Measurements from ENCODE around the gene UMODL1.

The UMODL1 gene

DNA sequence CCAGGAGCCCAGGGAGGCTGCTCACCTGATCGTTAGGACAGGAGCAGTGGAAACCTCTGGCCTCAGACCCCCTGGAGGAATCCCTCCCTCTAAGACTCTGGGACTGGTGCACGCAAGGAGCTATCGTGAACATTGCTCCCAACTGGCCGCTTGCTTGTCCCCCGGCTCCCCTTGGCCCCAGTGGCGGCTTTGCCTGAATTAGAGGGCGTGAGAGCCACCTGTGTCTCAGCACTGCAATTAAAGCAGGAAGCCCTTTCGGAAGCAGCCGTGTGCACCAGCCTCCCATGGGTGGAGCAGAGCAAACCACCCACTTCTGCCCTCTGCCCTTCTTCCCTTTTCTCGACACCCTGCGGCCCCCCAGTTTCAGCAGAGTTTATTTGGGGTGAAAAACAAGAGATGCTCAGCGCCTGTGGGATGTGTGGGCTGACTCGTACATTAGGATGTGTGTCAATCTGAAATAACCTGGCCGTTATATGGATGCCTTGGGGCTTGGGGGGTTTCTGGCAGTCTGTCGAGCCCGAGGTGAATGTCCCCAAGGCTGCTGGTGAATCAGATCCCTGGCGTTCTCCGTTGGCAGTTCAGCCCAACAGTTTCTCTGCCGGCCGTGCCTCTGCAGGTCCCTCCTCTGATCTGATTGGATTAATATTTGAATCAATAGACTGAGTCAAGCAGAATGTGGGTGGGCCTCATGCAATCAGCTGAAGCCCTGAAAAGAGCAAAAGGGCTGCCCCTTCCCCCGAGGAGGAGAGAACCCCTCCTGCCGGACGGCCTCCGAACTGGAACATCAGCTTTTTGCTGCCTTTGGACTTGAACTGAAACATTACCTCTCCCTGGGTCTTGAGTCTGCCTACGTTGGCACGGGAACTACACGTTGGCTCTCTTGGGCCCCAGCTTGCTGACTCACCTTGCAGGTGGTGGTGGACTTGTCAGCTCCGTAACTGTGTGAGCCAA lies 7.3 kb upstream of the UMODL1 start:
- no peak overlapping the region for H3K4me3 ChIP-seq (replicated peaks; ENCODE audit: low read depth, low read length)

GRCh38 chr21:42066521-42066920 lies 4.6 kb upstream of the UMODL1 start:
- no peak overlapping the region for H3K4me3 ChIP-seq (replicated peaks; ENCODE audit: low read depth, low read length)
- DNase-seq (ENCODE audit: low read depth) = no peak
- TF ChIP-seq CTCF (IDR thresholded peaks at IDR 0.05; ENCODE audit: low read length, missing control alignments) = no peak

More for the DNA sequence above, 7.3 kb upstream of the UMODL1 start:
- TF ChIP-seq CTCF (IDR thresholded peaks at IDR 0.05; ENCODE audit: low read length, missing control alignments) = no peak
- no peak for DNase-seq (ENCODE audit: low read depth)

- DNase-seq (ENCODE audit: low read depth) = no peak
- H3K4me3 ChIP-seq (replicated peaks; ENCODE audit: low read depth, low read length) = no peak overlapping the region
- TF ChIP-seq CTCF (IDR thresholded peaks at IDR 0.05; ENCODE audit: low read length, missing control alignments) = no peak
Observed at GRCh38 chr21:42067531-42068255, 3.4 kb upstream of the UMODL1 start.

DNA sequence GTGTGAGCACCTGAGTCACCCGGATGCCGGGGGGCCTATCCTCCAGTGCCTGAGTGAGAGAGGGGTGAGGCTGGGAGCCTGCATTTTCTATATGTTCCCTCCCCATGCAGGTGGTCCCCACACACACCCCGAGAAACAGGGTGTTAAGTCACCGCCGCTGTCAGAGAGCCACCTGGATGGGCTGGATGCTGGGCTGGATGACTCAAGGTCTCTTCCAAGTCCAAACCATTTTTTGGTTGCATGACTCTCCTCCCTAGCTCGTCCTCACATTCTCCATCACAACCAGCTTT lies 2.9 kb upstream of the UMODL1 start:
- TF ChIP-seq CTCF (IDR thresholded peaks at IDR 0.05; ENCODE audit: low read length, missing control alignments) = no peak
- H3K4me3 ChIP-seq (replicated peaks; ENCODE audit: low read depth, low read length) = no peak overlapping the region
- no peak for DNase-seq (ENCODE audit: low read depth)

DNA sequence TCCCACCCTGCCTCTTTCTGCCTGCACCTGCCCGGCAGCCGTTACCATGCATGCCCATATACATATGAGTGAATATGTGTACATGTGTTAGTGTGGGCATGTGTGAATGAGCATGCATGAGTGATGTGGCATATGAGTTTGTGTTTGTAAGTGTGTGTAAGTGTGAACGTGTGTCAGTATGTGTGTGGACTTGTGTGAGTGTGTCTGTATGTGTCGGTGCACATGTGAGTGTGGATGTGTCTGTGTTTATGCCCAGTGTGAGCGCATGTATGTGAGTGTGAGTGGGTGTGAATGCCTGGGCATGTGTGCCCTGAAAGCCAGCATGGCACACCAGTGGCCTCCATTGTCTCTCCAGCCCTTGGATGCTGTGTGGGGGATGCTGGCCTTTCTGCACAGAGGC lies 2.5 kb upstream of the UMODL1 start:
- no peak for DNase-seq (ENCODE audit: low read depth)
- no peak for TF ChIP-seq CTCF (IDR thresholded peaks at IDR 0.05; ENCODE audit: low read length, missing control alignments)
- H3K4me3 ChIP-seq (replicated peaks; ENCODE audit: low read depth, low read length) = no peak overlapping the region

DNA sequence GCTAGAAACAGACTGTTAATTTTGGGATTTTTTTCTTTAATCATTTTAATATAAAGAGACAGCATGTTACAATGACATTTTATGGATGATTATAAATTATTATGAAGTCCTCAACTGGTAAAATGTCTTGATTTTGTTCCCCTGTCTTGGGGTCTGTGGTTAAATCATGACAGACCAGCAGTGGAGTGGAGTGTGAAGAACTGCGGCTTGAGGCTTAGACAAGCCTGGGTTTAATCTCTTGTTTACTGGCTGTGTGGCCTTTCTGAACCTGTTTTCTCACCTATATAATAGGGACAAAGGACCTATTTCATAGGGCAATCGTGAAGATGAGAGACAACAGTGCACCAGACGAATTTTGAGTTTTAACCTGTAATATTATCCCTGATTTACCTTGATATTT lies 1.8 kb upstream of the UMODL1 start:
- TF ChIP-seq CTCF (IDR thresholded peaks at IDR 0.05; ENCODE audit: low read length, missing control alignments) = no peak
- no peak overlapping the region for H3K4me3 ChIP-seq (replicated peaks; ENCODE audit: low read depth, low read length)
- no peak for DNase-seq (ENCODE audit: low read depth)

Measured in fibroblast of pulmonary artery (primary cell).